HG02678 (cell line): ENCODE data around the gene CAVIN2.

Experiments used
- ATAC-seq: cut with Tn5 transposase; IDR thresholded peaks from one replicate; pipeline ENCODE4 v1.9.1; 2021; ENCODE audit warnings: mild to moderate bottlenecking, moderate library complexity; ENCODE audit not compliant: unreplicated experiment

The CAVIN2 gene

DNA sequence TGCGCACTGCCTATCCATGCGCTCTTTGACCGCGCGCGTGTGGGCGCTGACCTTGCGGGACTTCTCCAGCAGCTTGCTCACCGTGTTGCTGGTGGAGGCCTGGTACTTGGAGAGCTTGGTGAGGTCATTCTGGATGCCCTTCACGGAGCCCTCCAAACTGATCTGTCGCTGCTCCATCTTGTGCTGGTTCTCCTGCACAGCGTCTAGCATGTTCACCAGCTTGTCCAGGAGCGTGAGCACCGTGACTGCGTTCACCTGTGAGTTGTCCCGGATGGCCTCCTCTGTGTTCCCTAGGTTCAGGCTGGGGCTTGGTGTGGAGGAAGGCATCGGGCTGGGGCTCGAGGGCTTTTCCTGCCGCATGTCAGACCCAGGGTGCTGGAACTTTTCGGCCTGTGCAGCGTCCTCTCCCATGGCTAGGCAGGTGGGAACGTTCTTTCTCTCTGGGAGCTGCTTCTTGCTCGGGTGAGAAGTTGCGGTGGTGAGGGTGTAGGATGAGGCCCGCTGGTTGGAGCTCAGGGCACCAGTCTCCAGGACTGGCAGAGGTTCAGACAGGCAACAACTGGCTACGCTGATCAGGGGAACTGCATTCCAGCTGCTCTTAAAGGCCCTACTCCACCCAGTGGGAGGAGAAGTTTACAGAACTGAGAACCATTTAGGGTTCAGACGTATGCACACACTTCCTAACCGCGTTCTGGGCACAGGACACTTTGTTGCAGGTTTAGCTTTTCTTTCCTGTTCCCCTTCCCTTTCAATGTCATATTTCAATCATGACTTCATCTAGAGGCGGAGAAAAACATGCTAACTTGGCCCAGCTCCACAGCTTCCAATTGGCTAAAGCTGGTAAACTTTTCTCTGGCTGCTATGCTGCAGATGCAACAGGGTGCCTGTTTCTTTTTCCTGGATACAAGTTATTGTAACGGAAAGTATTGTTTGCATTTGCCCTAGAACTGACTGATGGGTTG, at the start of gene CAVIN2:
Gene CAVIN2, minus strand, starts transcription at position 574 of the 962 bp plus-strand sequence. Its CDS starts 163 bp downstream, at position 411.
- no peak for ATAC-seq

- no peak for ATAC-seq
Measured at GRCh38 chr2:191895743-191896142, 48.9 kb upstream of the CAVIN2 start.

DNA sequence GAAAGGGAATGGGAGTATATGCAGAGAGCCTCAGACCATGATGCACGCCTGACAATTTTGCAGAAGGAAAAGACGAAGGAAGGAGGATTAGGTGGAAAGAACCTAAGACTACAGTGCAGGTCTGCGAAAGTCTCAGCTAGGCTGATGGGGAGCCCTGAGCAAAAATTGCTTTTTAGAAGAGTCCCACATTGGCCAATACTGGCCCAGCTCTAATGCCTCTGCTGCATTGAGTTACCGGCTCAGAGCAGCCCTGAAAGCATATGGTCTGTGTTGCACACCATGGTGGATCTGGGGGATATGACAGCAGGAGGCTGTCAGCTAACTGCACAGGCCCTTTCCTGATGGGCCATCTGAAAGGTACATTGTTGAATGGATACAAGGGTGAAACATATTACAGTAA, 48.3 kb upstream of the CAVIN2 start:
- no peak for ATAC-seq

- no peak for ATAC-seq
Measured at GRCh38 chr2:191894681-191895147, 47.8 kb upstream of the CAVIN2 start.

GRCh38 chr2:191892391-191892790, 45.5 kb upstream of the CAVIN2 start:
- no peak for ATAC-seq

DNA sequence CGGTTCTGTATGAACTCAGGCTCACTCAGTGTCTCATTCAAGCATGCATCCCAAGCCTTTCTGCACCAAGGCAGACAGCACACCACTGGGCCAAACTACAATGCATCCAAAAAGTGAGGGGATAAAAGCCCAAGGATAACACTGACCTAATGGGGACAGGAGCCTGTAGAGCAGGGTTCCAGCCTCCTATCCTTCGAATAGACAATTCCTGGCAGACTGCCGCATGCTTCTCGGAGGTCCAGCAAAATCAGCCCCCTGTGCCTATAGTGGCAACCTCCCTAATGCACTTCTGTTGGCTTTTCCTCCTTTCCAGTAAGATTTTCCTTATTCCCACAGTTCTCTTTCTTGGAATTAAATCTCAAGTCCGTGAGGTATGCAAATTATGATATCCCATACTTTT, 44.8 kb upstream of the CAVIN2 start:
- no peak for ATAC-seq

DNA sequence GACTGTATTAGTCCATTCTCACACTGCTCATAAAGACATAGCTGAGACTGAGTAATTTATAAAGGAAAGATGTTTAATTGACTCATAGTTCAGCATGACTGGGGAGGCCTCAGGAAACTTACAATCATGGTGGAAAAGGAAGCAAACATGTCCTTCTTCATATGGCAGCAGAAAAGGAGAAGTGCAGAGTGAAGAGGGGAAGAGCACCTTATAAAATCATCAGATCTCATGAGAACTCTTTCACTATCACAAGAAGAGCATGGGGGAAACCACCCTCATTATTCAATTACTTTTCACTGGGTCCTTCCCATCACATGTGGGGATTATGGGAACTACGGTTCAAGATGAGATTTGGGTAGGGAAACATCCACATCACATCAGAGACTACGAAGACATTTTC, 43.0 kb upstream of the CAVIN2 start:
- no peak for ATAC-seq

DNA sequence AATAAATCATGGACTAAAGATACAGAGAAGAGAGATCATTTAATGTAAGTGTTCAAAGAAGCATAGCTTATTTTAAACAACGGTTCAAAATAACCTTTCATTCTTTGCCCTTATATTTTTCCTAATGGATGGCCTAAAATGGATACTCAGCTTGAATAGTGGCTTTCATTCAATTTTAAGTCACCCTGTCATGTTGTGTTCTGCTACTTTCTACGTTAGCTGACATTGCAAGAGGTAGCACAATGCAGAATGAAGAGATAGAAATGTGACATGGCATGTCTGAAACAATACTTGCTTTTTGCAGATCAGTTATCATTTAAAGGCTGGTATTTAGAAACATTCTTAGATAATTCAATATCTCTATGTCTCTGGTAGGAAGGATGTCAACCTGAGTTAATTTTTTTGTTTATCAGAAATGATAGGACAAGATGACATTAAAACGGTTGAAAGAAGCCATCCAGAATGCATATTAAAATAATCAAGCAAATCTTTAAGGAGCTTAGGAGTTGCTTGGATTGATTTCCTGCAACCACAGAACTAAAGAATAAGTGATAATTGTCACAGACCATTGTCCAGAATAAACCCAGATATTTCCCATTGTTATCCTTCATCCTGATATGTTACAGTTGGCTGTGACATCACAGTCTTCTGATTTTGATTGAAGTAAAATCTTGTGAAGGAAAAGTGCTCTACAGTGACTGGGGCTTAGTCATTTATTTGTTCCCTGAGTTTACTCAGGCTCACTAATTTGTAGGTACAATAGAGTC, 41.7 kb upstream of the CAVIN2 start:
- ATAC-seq: no peak

DNA sequence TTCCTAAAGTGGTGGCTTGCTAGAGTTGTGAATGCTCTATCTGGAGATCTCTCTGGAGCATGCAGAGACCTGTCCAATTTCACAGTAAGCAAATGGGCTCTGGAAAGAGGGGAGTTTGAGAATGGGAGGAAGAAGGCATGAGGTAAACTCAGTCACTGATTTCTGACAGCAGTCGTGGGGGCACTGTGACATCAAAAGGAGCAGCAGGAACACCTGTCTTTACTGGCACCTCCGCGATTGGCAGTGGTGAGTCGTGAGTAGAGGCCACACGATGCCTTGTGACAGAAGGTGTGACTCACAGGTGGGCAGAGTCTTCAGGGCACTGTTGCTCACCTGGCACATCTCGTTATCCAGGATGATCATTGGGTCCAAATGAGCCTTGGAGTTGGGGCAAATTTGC, 38.8 kb upstream of the CAVIN2 start:
- ATAC-seq: no peak

DNA sequence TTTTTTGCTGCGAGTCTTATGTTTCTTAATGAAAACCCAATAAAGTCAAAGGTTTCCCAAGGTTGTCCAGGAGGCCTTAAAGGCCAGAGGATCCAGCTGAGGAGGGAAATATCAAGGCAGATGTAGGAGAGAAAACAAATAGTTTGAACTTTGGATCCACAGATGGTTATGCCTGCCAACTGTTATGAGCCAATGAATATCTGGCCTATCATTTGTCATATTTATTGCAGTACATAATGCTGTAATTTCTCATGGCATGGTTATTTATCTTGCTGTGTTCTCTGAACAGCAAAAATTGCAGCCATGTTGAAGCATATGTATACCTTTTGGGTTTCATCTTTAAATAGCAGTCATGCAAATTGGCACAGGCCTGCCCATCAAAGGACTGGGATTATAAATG, 38.2 kb upstream of the CAVIN2 start:
- ATAC-seq: no peak

GRCh38 chr2:191881982-191882816, 35.3 kb upstream of the CAVIN2 start:
- no peak for ATAC-seq

- no peak for ATAC-seq
Measured at GRCh38 chr2:191878548-191879279, 31.8 kb upstream of the CAVIN2 start.

DNA sequence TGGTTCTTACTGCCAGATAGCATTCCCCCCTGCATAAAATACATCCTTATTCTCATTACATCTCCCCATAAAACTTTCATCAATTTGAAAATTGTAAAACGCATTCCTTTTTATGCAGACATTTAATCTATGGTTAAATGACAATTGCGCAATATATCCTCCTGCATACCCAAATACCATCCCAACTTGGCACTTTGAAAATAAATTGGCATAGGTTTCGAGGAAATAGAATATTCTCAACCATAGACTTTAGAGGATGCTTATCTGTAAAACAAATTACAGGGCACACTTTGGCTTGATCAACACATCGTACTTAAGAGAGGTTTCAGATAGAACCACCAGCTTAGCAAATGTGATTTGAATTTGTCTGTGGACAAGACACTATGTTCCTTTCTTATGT, 31.0 kb upstream of the CAVIN2 start:
- ATAC-seq: no peak

DNA sequence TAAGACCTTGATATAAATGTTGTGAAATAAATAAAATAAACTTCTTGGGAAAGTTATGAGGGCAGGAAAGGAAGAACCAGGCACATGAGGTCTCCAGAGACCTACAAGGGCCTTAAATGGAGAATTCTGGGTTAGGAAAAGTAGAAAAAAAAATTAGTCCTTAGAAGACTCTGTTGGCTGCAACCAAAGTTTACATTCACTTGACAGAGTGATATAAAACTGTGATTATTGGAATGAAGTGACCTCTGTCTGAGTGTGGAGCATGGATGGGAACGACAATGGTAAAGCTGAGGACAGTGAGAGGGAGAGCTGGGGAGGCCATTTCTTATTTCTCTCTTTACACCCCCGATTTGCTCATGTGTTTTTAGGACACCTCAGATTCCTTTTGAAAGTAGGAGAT, 29.0 kb upstream of the CAVIN2 start:
- ATAC-seq: no peak

- no peak for ATAC-seq
Measured at GRCh38 chr2:191870744-191871143, 23.9 kb upstream of the CAVIN2 start.

DNA sequence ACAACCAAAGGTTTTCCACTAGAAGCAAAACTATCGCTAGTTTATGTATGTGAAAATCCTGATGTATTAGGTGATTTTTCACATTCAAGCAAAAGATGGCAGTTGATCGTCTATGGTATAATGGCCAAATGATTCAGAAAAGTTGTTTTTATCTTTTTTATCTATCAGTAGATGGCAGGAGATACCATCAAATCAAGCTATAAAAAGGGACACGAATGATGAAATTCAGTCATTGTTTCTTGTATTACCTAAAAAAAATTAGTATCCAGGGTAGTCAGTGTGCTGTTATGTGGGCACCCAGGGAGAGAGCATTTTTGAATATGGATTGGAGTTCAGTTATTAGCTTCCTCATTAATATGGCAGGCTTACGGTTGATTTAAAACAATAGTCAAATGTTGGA, 22.9 kb upstream of the CAVIN2 start:
- no peak for ATAC-seq

DNA sequence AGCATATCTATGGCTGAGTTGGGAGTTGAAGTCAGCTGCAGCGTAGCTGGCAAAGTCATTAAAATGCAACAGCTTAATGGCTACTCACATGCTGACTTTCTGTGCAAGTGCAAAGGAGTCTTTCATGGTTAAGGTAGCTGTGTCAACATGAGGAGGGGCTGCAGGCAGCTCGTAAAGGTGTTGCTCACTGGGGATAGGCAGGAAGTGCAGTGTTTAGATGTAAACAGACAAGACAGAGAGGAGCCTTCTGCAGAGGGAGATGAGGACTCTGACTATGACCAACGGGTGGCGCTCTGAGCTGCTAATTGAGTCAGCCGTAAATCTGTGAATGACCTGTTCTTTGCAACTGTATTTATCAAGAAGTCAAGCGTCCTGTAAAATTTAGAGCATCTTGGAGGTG, 22.3 kb upstream of the CAVIN2 start:
- ATAC-seq: no peak

GRCh38 chr2:191867507-191867847, 20.6 kb upstream of the CAVIN2 start:
- ATAC-seq: no peak

- ATAC-seq: no peak
Measured at GRCh38 chr2:191866675-191867506, 20.0 kb upstream of the CAVIN2 start.

DNA sequence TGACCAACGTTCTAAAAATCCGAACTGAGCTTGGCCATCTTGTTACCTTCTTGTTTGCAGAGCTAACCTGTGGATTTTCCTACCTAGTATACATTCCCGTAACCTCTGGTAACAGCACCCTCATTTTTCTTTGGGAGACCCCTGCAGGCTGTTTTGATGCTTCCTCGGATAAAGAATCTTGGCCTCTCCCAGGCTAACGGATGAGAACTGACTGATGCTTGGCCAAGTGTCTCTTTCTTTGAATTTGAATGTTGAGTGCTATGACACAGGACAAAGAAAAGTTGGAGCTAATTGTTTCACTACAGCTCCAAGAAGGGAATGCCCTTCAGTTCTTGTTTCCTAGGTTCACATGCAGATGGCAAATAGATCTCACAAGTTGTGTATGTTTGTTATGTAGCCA, 19.3 kb upstream of the CAVIN2 start:
- no peak for ATAC-seq
